CD14-positive monocyte (primary cell): ENCODE measurements around the gene TMEM220. TPM values are rescaled to one million over a fixed set of nuclear protein-coding genes. Genes with fewer than 3 reads are reported as not detected.

Source experiments
- DNase-seq, 3 donors: peaks; one replicate each; pipeline ENCODE4 v3.0.0-alpha.2; 2011 to 2022
- H2AFZ ChIP-seq: 2 replicates; pipeline ENCODE4 v1.6.0; 2012; ENCODE audit warnings: mild to moderate bottlenecking, low read depth, low read length, inconsistent platforms; ENCODE audit not compliant: insufficient read depth, poor library complexity, severe bottlenecking
- H3K27ac ChIP-seq, 2 donors: 1 replicate in 1 of 2; 2 replicates in 1 of 2; pipeline ENCODE4 v1.5.1; 2012 to 2013; ENCODE audit warnings: low read length in 2 of 2, control low read depth in 1 of 2, inconsistent platforms in 1 of 2, low read depth in 1 of 2, mild to moderate bottlenecking in 1 of 2
- H3K27me3 ChIP-seq, 2 donors: one replicate each; pipeline versions ENCODE4 v1.6.0 to v1.6.1; 2011 to 2013; ENCODE audit warnings: low read length in 2 of 2; ENCODE audit not compliant: control insufficient read depth in 2 of 2, insufficient read depth in 2 of 2
- H3K36me3 ChIP-seq, 2 donors: replicated peaks in 1 of 2; 1 replicate in 1 of 2; 2 replicates in 1 of 2; pipeline versions ENCODE4 v1.5.1 to v1.6.1; 2012 to 2013; ENCODE audit warnings: low read length in 2 of 2, control low read depth in 1 of 2, inconsistent platforms in 1 of 2, mild to moderate bottlenecking in 1 of 2; ENCODE audit not compliant: insufficient read depth in 2 of 2, control insufficient read depth in 1 of 2
- H3K4me1 ChIP-seq, 2 donors: 1 replicate in 1 of 2; 2 replicates in 1 of 2; pipeline versions ENCODE4 v1.5.1 to v1.6.1; 2012 to 2013; ENCODE audit warnings: low read length in 2 of 2, control low read depth in 1 of 2, inconsistent platforms in 1 of 2, mild to moderate bottlenecking in 1 of 2, moderate library complexity in 1 of 2; ENCODE audit not compliant: insufficient read depth in 2 of 2, control insufficient read depth in 1 of 2
- H3K4me2 ChIP-seq: replicated peaks from 2 replicates; pipeline ENCODE3; 2012; ENCODE audit warnings: low read length, moderate library complexity, mild to moderate bottlenecking; ENCODE audit not compliant: poor library complexity, severe bottlenecking; ENCODE audit errors: extremely low read depth
- H3K4me3 ChIP-seq, 3 experiments: fragments of 200-600 bp in 1 of 3; sonication (generic) in 1 of 3; replicated peaks in 1 of 3; 1 replicate in 2 of 3; 2 replicates in 1 of 3; pipeline ENCODE4 v1.5.1; 2011 to 2013; ENCODE audit warnings: low read length in 3 of 3, mild to moderate bottlenecking in 3 of 3, control low read depth in 2 of 3, low read depth in 2 of 3, inconsistent platforms in 1 of 3, moderate library complexity in 1 of 3
- H3K79me2 ChIP-seq: 2 replicates; pipeline ENCODE4 v1.6.0; 2012; ENCODE audit warnings: mild to moderate bottlenecking, control low read depth, inconsistent platforms, low read length, moderate library complexity; ENCODE audit not compliant: insufficient read depth
- H3K9ac ChIP-seq: 2 replicates; pipeline ENCODE4 v1.6.0; 2017; ENCODE audit warnings: low read length, mild to moderate bottlenecking; ENCODE audit not compliant: insufficient read depth, poor library complexity, severe bottlenecking
- H3K9me3 ChIP-seq, 2 donors: replicated peaks in 1 of 2; 1 replicate in 1 of 2; 2 replicates in 1 of 2; pipeline versions ENCODE4 v1.5.1 to v1.6.1; 2012 to 2013; ENCODE audit warnings: low read length in 2 of 2, control low read depth in 1 of 2; ENCODE audit not compliant: control insufficient read depth in 1 of 2, insufficient read depth in 1 of 2
- H4K20me1 ChIP-seq: 2 replicates; pipeline ENCODE4 v1.6.0; 2012; ENCODE audit warnings: mild to moderate bottlenecking, low read length, control low read depth, moderate library complexity; ENCODE audit not compliant: insufficient read depth
- H3K27ac Mint-ChIP-seq, 7 donors: one replicate each; pipeline ENCODE4 v1.8.0; 2020; ENCODE audit warnings: mild to moderate bottlenecking in 7 of 7, mixed read lengths in 7 of 7, moderate library complexity in 6 of 7, inconsistent platforms in 2 of 7
- H3K27me3 Mint-ChIP-seq, 3 donors: one replicate each; pipeline ENCODE4 v1.8.0; 2021 to 2022; ENCODE audit warnings: low read depth in 3 of 3, mild to moderate bottlenecking in 3 of 3, mixed read lengths in 3 of 3, moderate library complexity in 3 of 3, inconsistent platforms in 1 of 3
- H3K36me3 Mint-ChIP-seq, 2 donors: one replicate each; pipeline ENCODE4 v1.8.0; 2020; ENCODE audit warnings: mixed read lengths in 2 of 2, inconsistent platforms in 1 of 2, mild to moderate bottlenecking in 1 of 2
- H3K4me1 Mint-ChIP-seq: one replicate; pipeline ENCODE4 v1.8.0; 2020; ENCODE audit warnings: mild to moderate bottlenecking, mixed read lengths
- H3K4me3 Mint-ChIP-seq, 2 donors: one replicate each; pipeline ENCODE4 v1.8.0; 2020; ENCODE audit warnings: mild to moderate bottlenecking in 2 of 2, mixed read lengths in 2 of 2, moderate library complexity in 1 of 2
- H3K9me3 Mint-ChIP-seq, 7 donors: one replicate each; pipeline ENCODE4 v1.8.0; 2020 to 2022; ENCODE audit warnings: mixed read lengths in 7 of 7, mild to moderate bottlenecking in 6 of 7, moderate library complexity in 6 of 7, inconsistent platforms in 2 of 7
- WGBS: methylation state at CpG from one replicate; pipeline ENCODE4 v1.1.5; 2013; ENCODE audit warnings: missing lambda C conversion rate; ENCODE audit not compliant: insufficient coverage; 5-methylcytosine and 5-hydroxymethylcytosine counted together
- intact Hi-C, 2 donors: fragments of 100-400 bp; cut with micrococcal nuclease; formaldehyde crosslinking; loops; one replicate each; pipeline versions ENCODE4 v1.15.0 to v1.15.1; 2023
- polyA plus RNA-seq, 3 donors: library from polyadenylated mRNA; depleted of rRNA in 1 of 3; unstranded in 2 of 3; stranded (reverse) in 1 of 3; fragments of 300-500 nt in 2 of 3; fragments of >200 nt in 1 of 3; fragmentation: Illumina TruSeq in 2 of 3; gene quantifications; 1 replicate in 2 of 3; 2 replicates in 1 of 3; pipeline ENCODE4 v1.2.3, GENCODE V29; 2012 to 2021
- TF ChIP-seq, protein P1 (sequence below): fragments of 200-600 bp; IDR thresholded peaks from one replicate; pipeline ENCODE4 v1.8.0; 2022; ENCODE audit warnings: antibody characterized with exemption, mild to moderate bottlenecking

TMEM220 gene
- polyA plus RNA-seq, 3 donors, result 0.33 to 4.8 (median 1.1) TPM

DNA sequence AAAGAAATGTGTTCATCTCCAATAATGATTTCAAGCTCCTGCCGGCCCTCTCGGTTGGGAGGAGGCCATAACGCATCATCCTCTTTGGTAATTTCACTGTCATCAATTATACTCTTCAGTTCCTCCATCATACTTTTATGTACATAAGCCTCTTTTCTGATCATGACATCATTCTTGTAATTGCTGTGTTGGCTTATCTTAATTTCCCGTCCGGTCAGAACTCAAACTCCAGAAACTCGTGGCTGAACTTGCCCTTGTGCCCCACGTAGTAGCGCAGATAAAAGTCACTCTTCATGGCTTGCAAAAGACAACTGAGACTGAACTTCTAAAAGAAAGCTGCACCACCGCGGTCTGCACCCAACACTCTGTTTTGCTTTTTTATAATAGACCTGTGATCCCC lies 13.6 kb downstream of the TMEM220 start:
- H4K20me1 ChIP-seq, result no peaks in the 10 kb centered on the region
- H3K27me3 ChIP-seq, result no peaks in the 10 kb centered on the region
- Mint-ChIP-seq H3K4me3 (no peak overlapping the region), H3K9me3 (no peaks in the 10 kb centered on the region), H3K36me3 (peaks cover 26 to 31% of the 10 kb centered on the region in 2 donors), H3K27me3 (no peaks in the 10 kb centered on the region), H3K4me1 (no peaks in the 10 kb centered on the region), H3K27ac (no peak overlapping the region)
- 100% methylated on average over 2 of the region's 10 CpGs for WGBS
- intact Hi-C loops, result no loop called here
- H3K9ac ChIP-seq, result no peak overlapping the region
- TF ChIP-seq, protein P1, sequence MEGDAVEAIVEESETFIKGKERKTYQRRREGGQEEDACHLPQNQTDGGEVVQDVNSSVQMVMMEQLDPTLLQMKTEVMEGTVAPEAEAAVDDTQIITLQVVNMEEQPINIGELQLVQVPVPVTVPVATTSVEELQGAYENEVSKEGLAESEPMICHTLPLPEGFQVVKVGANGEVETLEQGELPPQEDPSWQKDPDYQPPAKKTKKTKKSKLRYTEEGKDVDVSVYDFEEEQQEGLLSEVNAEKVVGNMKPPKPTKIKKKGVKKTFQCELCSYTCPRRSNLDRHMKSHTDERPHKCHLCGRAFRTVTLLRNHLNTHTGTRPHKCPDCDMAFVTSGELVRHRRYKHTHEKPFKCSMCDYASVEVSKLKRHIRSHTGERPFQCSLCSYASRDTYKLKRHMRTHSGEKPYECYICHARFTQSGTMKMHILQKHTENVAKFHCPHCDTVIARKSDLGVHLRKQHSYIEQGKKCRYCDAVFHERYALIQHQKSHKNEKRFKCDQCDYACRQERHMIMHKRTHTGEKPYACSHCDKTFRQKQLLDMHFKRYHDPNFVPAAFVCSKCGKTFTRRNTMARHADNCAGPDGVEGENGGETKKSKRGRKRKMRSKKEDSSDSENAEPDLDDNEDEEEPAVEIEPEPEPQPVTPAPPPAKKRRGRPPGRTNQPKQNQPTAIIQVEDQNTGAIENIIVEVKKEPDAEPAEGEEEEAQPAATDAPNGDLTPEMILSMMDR, result no peak
- no peaks in the 10 kb centered on the region for H3K79me2 ChIP-seq
- DNase-seq, result no peak
- H3K27ac ChIP-seq, result no peak overlapping the region
- H3K4me2 ChIP-seq, result no peak overlapping the region
- H3K4me1 ChIP-seq, result no peaks in the 10 kb centered on the region
- H3K9me3 ChIP-seq, result no peaks in the 10 kb centered on the region
- peaks cover 24% of the 10 kb centered on the region in 2 donors for H3K36me3 ChIP-seq
- no peak overlapping the region for H2AFZ ChIP-seq
- H3K4me3 ChIP-seq, result no peak overlapping the region

DNA sequence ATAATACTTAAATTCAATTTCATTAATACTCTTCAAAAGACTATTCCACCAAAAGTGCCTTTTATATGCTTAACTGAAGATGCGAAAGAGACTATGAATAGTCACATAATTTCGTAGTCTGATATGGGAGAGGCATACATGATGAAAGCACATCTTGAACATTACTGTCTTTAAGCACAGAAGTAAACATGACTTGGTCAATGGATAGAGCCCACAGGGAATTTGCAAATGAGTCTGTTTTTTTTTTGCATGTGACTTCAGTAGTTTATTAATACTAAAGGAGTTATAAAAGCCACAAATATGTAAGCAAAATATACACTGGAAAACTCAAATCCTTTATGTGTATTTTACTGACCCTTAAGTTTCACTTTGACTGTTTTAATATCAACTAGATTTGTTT lies 16.5 kb downstream of the TMEM220 start:
- Histone ChIP-seq H3K4me3 (no peak overlapping the region), H3K36me3 (peaks cover 45 to 52% of the 10 kb centered on the region in 2 donors), H3K9me3 (no peaks in the 10 kb centered on the region), H4K20me1 (peaks cover 6% of the 10 kb centered on the region), H3K27ac (no peak overlapping the region), H3K4me2 (no peak overlapping the region), H3K4me1 (no peaks in the 10 kb centered on the region), H2AFZ (no peak overlapping the region), H3K27me3 (no peaks in the 10 kb centered on the region), H3K79me2 (no peaks in the 10 kb centered on the region), H3K9ac (no peak overlapping the region)
- intact Hi-C loops, result no loop called here
- Mint-ChIP-seq H3K27me3 (no peaks in the 10 kb centered on the region), H3K4me1 (no peaks in the 10 kb centered on the region), H3K4me3 (no peak overlapping the region), H3K27ac (no peak overlapping the region), H3K36me3 (peaks cover 47 to 56% of the 10 kb centered on the region in 2 donors), H3K9me3 (no peaks in the 10 kb centered on the region)
- WGBS, result 100% methylated on average over 2 of the region's 2 CpGs
- no peak for DNase-seq
- TF ChIP-seq, protein P1, result no peak
